HG03439 (cell line): ENCODE results near the gene ITPK1.
"Not testable (repeated sequence)": the region's sequence is repeated elsewhere in the genome, so short reads cannot be mapped to it uniquely, and the experiment has no call there.

ENCODE experiments used
- ATAC-seq: cut with Tn5 transposase; IDR thresholded peaks from one replicate; pipeline ENCODE4 v1.9.1; 2021; ENCODE audit warnings: mild to moderate bottlenecking, moderate library complexity; ENCODE audit not compliant: unreplicated experiment

Gene ITPK1

DNA sequence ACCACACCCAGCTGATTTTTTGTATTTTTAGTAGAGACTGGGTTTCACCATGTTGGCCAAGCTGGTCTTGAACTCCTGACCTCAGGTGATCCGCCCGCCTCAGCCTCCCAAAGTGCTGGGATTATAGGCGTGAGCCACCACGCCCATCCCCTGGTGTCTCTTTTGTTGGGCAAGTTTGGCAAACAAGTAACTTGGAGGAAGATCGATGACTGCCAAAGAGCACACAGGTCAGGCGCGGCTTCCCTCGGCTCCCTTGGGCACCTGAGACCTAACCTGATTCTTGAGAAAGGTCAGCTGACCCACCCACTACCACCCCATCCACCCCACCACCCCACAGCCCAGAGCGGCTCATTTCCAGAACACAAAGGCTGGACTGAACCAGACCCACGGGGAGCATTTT lies 9.9 kb downstream of the ITPK1 start:
- not testable (repeated sequence) for ATAC-seq

DNA sequence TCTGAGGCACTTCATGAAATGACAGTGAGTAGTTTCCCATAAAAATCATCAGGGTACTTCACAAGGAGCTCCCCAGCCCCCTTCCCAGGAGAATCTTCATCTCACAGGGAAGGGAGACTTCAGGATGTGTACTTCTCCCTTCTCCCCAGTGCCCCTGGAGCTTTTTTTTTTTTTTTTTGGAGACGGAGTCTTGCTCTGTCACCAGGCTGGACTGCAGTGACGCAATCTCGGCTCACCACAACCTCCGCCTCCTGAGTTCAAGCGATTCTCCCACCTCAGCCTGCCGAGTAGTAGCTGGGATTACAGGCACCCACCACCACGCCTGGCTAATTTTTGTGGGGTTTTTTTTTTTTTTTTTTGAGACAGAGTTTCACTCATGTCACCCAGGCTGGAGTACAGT lies 10.4 kb downstream of the ITPK1 start:
- no peak for ATAC-seq

DNA sequence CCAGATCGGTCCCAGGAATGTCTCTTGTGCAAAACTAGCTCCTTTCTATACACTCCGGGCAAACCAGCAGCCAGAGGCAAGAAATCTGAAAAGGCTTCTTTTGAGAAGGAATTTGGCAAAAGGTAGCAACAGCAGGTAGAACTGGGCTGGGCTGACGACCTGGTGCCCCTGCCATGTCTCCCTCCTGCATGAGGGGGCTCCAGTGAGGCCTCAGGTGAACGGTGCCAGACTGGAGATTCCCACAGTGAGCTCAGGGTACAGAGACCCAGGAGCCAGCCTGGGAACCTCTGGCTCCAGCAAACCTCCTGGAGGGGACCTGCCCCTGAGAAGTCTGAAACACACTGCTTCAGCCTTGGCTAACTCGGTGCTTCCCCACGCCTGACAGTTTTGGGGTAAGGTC lies 10.8 kb downstream of the ITPK1 start:
- no peak for ATAC-seq

DNA sequence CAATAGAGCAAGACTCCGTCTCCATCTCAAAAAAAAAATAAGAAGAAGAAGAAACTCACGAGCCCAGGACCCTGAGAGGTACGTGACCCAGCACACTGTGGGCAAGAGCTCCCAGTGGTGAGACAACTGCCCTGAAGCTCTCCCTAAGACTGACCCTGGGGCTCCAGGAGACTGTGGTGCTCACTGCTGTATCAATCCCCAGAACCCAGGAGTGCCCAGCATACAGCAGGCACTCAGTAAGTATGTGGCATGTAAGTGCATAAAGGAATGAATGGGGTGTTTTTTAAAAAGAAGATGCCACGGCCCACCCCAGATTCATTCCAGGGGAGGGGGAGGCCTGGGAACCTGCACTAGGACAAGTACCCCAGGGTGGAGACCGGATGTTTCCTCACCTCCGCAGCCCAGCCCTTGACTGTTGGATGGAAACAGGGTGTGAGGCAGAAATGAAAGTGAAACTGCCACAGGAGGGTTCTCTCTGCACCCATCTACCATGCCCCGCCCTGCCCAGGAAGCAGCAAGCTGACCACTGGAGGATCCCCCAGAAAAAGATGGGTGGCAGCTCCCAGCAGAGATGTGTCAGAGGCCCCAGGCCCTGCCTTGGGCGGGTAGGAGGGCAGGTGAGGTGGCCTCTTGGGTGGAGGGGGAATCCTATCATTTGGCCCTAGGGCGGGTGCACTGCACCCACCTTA lies 12.2 kb downstream of the ITPK1 start:
- peak; percentile 84 for ATAC-seq

DNA sequence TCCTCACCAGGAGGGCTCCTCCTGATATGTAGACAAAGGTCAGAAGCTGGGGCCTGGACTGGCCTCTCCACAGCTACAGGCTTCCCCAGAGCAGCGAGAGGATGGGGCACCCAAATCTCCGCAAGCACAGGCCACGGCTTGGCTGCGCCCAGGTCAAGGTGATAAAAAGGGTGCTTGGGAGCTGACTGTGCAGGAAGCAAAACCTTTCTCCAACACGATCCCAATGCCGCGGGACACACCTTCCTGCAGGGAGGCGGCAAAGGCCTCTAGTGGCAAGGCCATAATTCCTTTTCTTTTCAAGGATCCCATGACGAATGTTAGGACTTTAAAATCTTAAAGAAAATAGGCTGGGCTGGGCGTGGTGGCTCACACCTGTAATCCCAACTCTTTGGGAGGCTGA lies 13.6 kb downstream of the ITPK1 start:
- ATAC-seq = no peak

DNA sequence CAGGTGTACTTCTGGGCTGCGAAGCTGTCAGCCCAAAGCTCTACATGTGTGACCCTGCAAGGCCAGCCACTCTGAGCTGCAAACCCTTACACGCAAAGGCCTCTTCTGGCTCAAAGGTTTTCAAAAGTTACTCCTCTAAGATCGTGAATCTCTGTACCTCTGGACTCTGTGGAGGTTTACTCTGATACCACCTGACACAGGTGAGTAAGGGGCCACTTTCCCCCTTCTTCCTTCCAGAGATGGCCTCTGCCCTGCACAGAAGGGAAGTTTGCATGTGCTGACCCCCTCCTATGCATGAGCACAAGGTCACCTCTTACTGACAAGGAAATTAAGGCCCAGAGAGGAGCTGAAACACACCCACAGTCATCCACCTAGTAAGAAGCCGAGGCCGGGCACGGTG lies 14.5 kb downstream of the ITPK1 start:
- ATAC-seq = no peak

DNA sequence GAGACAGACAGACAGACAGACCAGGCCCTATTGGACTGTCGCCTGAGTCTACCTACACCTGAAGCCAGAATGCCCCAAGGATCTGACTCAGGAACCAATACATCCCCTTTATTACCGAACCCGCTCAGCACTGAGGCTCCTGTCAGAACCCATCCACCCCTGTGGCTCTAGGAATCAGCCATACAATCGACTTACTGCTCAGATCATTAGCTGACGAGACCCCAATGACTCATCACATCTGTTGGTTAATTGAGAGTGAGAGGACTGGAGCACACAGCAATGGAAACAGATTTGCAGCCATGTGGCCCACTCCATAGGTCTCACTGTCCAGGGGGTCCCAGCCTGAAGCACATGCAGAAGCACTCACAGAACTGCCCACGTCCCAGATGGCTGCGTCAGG lies 15.2 kb downstream of the ITPK1 start:
- ATAC-seq = no peak

DNA sequence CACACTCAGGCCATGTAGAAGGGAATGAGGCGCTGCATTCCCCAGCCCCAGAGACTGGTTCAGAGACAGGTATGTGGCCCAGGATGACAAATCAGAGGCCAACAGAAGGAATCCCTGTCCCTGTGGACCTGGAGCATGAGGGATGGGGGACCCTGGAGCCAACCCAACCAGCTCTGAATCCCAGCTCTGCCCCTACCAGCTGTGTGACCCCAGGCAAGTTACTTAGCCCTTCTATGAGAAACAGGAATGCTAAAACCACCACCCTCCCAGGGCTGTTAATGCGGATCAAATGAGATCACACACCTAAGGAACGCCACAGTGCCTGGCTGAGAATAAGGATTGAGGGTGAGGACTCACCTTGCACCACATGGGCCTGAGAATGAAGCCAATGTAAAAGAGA lies 15.6 kb downstream of the ITPK1 start:
- ATAC-seq = no peak

DNA sequence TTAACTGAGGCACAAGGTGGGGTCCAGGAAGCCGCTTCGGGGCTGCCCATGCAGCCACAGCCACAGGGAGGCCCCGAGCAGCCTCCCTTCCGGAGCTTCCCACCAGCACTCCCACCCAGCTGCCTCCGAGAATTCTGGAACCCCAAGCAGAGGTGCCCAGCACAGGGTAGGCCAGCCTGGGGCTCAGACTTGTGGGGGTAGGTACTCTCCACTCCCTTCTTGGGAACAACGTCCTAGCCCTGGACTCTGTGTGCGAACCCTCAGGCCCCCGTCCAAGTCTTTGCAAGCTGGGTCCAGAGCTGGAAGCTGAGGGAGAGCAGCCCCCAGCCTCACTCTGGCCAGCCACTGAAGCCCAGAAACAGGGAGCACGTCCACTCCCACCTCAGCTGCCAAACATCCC lies 16.1 kb downstream of the ITPK1 start:
- ATAC-seq = no peak

DNA sequence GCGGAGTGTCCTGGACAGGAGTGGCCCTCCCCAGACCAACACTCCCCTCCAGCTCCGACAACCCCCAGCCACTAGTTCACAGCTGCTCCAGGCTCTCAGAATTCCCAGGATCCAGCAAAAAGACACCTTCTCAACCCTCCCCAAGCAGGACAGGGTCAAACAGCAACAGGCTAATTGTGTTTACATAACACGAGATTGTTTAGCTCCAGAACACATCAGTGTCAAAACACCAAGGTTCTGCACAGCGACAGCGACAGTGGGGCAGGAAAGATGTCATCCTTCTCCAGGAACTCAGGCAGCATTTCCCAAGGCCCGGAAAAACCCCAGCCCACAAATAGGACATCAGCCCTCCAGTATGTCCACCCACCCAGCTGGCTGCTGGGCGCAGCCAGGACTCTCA lies 16.5 kb downstream of the ITPK1 start:
- no peak for ATAC-seq

DNA sequence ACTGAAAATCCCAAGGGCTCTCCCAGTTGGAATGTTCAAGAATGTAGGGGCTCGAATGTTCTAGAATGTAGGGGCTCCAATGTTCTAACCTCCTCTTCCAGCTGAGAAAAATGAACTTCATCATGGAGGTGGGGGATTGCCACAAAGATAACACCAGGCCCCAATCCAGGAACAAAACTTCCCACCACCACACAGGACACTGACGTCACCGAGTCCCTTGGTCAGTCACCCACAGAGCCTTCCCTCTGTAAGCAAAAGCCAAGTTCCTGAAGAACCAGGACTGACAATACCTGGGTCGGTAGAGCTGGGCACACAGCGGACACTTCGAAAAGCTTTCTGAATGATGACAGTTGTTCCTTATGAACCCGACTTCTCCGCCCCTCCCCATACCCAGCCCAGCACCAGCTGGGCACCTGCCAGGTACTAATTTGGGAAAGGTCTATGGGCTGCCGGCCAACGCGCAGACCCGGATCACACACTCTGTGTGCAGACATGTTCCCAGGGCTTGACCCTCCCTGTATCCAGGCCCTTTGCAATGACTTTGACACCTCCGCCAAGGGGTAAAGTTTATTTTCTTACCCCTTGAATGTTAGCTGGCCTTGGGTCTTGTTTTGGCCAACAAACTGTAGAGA lies 18.9 kb downstream of the ITPK1 start:
- no peak for ATAC-seq

DNA sequence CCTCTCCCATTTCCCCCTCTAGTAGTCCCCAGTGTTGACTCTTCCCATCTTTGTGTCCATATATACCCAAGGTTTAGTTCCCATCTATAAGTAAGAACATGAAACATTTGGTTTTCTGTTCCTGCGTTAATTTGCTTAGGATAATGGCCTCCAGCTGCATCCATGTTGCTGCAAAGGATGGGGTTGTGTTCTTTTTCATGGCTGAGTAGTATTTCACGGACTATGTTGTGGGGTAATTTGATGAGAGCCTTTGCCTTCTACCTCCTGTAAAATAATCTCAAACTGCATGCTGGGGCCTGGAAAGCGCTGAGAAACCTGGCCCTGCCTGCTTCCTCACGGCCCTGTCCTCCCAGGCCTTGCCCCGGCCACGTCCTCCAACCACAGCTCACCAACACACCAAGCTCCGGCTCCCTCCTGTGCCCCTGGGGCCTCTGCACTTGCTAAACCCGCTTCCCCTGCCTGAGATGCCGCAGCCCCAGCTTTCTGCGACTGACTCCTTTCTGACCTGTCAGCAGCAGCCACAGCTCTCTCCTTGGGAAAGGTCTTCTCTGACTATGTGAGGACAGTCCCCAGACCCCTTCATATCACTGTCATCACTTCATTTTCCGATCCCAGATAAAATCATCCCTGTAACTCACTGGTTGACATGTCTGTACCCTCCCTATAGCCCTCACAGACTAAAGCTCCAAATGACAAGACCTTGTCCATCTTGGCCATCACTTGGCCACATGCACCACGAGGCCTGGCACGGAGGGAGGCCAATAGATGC lies 19.8 kb downstream of the ITPK1 start:
- ATAC-seq = no peak

DNA sequence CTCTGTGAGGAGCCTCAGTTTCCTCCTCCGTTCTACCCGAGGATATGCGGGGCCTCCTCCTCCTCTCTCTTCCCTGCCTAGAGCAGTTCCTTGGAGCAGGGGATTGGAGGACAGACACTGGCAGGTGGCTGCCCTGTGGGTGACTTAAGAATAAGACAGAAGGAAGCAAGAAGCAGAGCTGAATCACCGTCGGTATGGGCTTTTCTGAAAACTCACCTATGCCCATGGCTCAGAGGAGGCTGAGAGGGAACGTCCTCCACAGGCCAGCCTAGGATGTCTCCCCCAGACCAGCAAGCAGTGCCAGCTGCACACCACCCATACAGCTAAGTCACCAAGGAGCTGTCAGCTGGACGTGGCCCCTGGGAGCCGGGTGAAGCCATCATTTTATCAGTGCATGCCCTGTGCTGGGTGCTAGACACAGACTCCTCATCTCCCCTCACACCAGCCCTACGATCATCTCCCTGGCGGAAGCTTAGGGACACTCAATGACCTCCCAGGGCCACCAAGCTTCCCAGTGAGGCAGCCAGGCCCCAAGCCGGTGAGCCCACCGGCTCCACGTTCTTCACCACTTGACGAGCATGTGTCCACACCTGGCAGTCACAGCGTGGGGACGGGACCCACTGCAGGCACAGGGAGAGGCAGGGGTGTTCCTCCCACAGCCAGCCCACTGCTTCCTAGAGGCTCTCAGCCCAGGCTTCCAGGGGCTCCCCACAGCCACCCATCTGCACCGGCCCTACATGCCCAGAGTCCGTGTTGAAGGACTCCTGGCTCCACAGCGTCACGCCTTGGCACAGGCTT lies 21.4 kb downstream of the ITPK1 start:
- no peak for ATAC-seq

DNA sequence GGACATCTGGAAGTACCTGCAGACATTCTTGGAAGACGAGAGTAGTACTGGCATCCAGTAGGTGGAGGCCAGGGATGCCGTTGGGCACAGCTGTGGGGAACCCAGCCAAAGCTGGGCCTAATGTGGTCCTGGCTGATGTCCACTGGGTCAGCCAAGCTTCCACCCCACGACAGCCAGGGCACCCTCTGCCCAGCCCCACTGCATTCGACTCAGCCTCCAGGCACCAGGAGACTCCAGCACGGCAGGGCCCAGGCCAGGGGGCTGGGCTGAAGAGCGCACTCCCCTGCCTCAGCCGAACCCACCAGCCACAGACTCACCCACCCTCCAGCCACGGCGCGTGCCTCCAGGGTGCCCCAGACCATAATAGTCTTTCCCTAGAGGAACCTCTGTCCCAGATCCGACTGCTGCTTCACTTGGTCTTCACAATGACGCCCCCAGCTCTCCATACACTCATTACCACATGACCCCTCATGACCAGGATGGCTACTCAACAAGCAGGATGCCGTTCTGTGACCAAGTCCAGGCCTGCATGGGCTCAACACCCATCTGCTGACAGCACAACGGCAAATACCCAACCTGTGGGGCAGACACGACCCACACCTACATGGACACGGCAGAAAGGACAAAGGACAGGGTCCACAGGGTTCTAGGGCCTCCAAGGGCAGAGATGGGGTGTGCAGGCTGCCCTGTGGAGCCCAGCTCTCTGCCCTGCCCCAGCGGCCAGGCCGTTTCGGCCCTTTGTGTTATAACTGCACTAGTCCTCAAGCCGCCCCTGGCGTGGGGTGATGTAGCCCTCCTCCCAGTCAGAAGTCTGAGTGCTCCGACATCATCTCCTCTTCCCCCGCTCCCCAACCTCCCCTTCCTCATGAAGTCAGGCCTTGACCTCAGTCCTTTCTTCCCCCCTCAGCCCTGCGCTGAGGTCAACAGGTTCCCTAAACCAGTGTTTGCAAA lies 22.8 kb downstream of the ITPK1 start:
- no peak for ATAC-seq

DNA sequence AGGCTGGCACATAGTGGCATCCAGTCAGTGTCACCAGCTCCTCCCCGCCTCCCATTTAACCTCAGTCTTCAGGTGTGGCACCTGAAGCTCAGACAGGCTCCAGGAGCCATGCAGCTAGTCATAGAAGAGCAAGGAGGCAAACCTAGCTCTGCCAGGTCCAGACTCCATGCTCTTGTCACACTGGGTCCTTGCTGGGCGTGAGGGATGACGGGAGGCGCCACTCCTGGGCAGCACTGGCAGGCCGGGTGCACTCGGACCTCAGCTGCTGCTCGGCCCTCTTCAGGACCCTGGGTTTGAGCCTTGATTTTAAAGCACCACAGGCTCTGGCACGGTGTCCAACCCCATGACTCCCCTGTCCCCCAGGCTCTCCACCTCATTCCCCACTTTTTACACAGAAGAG lies 24.1 kb downstream of the ITPK1 start:
- ATAC-seq = no peak

DNA sequence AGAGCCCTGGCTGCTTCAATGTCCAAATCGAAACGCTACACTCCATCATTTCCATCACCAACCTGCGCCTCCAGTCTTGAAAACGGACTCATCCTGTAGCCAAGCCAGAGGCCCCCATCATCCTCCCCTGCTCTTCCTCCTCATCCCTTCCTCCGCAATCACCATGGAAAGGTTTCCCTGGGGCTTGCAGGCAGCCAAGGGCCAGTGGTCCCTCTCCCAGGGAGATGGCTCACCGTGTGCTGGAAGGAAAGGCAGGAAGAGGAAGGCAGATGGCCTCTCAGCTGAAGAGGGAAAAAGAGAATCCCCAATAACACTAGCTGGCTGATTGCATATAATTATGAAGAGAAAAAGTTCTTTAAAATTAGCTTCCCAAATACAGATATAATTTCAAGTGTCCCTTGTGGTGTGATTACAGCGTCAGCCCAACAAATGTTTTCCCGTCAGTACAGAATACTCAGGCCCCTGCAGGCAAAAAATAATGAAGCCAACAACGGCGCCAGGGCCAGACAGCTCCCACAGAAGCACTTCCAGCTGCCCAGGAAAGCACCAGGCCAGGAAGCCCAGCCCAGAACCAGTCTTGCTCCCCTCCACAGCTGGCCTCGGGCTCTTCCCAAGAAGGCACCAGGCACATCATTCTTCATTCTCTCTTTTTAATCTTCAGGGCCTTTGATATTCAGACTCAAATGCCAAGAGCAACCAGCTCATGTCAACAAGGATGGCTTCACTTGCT lies 24.7 kb downstream of the ITPK1 start:
- no peak for ATAC-seq

DNA sequence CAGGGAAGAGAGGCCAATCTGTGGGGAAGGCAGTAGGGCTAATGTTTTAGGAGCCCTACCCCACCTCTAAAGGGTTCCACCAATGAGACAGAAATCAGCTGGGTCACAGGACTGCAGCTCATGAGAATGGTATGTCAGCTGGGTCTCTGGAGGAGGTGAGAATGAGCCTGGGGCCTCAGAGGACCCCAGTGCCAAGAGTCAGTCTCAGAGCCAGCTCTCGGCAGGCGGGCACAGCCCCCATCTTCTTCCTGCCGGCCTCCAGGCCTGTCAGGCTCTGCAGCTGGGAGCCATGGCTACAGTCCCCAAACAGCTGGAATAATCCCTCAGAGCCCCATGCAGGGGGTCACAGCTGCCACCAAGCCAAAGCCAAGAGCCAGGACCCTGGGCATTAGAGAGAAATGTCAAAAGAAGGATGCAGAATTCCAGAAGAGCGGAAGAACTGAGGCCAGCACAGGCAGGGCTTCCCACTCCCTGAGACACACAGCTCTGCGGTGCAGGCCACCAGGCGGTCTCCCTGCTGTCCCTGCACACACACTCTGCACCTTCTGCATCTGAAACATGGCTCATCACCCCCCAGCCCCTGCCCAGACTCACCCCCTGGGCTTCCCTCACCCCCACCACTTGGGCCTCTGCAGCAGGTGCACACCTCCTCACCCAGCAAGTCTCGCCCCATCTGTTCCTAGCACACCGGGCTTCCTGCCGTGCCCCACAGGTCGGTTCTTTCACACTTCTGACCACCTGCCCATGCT lies 26.0 kb downstream of the ITPK1 start:
- no peak for ATAC-seq

DNA sequence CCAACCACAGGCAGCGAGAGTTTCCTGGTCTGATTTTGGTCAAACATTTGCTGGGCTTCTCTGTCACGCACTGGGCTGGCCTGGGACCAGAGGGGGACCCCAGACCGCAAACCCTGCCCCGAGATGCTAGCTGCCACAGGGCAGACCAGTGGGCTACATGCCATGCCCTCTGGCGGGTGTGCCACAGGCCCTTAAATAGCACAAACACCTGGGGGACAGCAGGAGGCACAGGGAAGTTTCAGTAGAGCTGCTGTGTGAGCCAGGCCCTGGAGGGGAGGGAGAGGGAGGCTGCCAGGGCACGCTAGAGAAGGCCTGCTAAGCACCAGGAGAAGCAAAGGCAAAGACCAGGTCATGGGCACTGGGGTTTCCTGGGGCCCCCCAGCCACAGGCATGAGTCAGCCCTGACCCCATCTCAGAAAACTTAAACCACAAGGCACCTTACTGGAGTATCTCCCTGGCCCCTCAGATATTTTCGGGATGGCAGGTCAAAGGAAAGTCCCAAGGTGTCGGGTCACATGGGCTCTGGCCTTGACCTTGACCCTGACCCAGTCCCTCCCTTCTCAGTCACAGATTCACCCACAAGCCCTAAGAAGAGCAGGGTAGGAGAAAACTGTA lies 29.2 kb downstream of the ITPK1 start:
- peak; percentile 45 for ATAC-seq
